ENCODE measurements around the gene TCF20.

Gene TCF20

GRCh38 chr22:42258126-42258525 is 12.3 kb downstream of the TCF20 start:
- DNase-seq (ENCODE audit: low spot score) = no peak

GRCh38 chr22:42257386-42257785 is 13.1 kb downstream of the TCF20 start:
- no peak for DNase-seq (ENCODE audit: low spot score)

- no peak for DNase-seq (ENCODE audit: low spot score)
Measured at GRCh38 chr22:42256930-42257329, 13.5 kb downstream of the TCF20 start.

GRCh38 chr22:42256220-42256619 is 14.2 kb downstream of the TCF20 start:
- no peak for DNase-seq (ENCODE audit: low spot score)

GRCh38 chr22:42249831-42250230 is 20.6 kb downstream of the TCF20 start:
- no peak for DNase-seq (ENCODE audit: low spot score)

GRCh38 chr22:42248995-42249394 is 21.5 kb downstream of the TCF20 start:
- DNase-seq (ENCODE audit: low spot score) = no peak

- no peak for DNase-seq (ENCODE audit: low spot score)
Measured at GRCh38 chr22:42247596-42247995, 22.9 kb downstream of the TCF20 start.

GRCh38 chr22:42243802-42244060 is 26.7 kb downstream of the TCF20 start:
- DNase-seq (ENCODE audit: low spot score) = no peak

GRCh38 chr22:42236848-42237247 is 33.6 kb downstream of the TCF20 start:
- DNase-seq (ENCODE audit: low spot score) = no peak

GRCh38 chr22:42236268-42236667 is 34.2 kb downstream of the TCF20 start:
- DNase-seq (ENCODE audit: low spot score) = no peak

GRCh38 chr22:42233879-42234278 is 36.6 kb downstream of the TCF20 start:
- DNase-seq (ENCODE audit: low spot score) = no peak

- no peak for DNase-seq (ENCODE audit: low spot score)
Measured at GRCh38 chr22:42231929-42232328, 38.5 kb downstream of the TCF20 start.

GRCh38 chr22:42229455-42230149 is 40.9 kb downstream of the TCF20 start:
- DNase-seq (ENCODE audit: low spot score) = no peak

- DNase-seq (ENCODE audit: low spot score) = no peak
Measured at GRCh38 chr22:42228483-42228882, 42.0 kb downstream of the TCF20 start.

- DNase-seq (ENCODE audit: low spot score) = no peak
Measured at GRCh38 chr22:42227435-42227834, 43.0 kb downstream of the TCF20 start.

- DNase-seq (ENCODE audit: low spot score) = no peak
Measured at GRCh38 chr22:42225841-42226240, 44.6 kb downstream of the TCF20 start.

GRCh38 chr22:42222140-42222539 is 48.3 kb downstream of the TCF20 start:
- DNase-seq (ENCODE audit: low spot score) = no peak
